Measurements from ENCODE around the gene SMO.
"Not testable (repeated sequence)": the region's sequence is repeated elsewhere in the genome, so short reads cannot be mapped to it uniquely, and the experiment has no call there.

The SMO gene

GRCh38 chr7:129169686-129170440, 18.6 kb upstream of the SMO start:
- peak; percentile 84 for DNase-seq (ENCODE audit: low read depth)
- no peak for TF ChIP-seq CTCF (IDR thresholded peaks at IDR 0.05; ENCODE audit: insufficient read depth, low read depth, low read length, missing control alignments)
- H3K4me3 ChIP-seq (ENCODE audit: low read depth, low read length): peak overlapping the region; percentile 39

GRCh38 chr7:129170441-129171021, 17.9 kb upstream of the SMO start:
- TF ChIP-seq CTCF (IDR thresholded peaks at IDR 0.05; ENCODE audit: insufficient read depth, low read depth, low read length, missing control alignments): no peak
- H3K4me3 ChIP-seq (ENCODE audit: low read depth, low read length): no peak overlapping the region
- DNase-seq (ENCODE audit: low read depth): no peak

GRCh38 chr7:129173861-129174260, 14.6 kb upstream of the SMO start:
- H3K4me3 ChIP-seq (ENCODE audit: low read depth, low read length): not testable (repeated sequence)

DNA sequence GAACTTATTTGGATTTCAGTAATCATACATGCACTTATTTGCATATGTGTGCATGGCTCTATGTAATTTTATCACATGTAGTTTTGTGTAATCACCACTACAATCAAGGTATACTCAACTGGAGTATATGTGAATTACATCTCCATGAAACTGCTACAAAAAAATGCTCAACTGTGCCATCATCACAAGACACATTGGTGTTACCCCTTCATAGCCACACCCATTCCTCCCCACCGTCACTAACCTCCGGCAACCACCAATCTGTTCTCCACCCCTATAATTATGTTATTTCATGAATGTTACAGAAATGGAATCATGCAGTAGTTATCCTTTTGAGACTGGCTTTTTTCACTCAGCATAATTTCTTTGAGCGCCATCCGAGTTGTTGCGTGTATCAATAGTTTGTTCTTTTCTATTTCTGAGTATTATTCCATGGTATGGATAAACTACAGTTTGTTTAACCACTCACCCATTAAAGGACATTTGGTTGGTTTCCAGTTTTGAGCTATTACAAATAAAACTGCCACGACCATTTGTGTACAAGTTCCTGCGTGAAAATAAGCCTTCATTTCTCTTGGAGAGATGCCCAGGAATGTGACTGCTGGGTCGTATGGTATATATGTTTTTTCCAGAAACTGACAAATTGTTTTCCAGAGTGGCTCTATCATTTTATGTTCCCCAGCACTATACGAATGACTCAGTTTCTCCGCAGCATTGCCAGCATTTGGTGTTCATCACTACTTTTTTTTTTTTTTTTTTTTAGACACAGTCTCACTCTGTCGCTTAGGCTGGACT, 11.3 kb upstream of the SMO start:
- no peak for DNase-seq (ENCODE audit: low read depth)
- TF ChIP-seq CTCF (IDR thresholded peaks at IDR 0.05; ENCODE audit: insufficient read depth, low read depth, low read length, missing control alignments): no peak

More at GRCh38 chr7:129173861-129174260, 14.6 kb upstream of the SMO start:
- DNase-seq (ENCODE audit: low read depth): not testable (repeated sequence)

GRCh38 chr7:129184981-129185670, 3.3 kb upstream of the SMO start:
- no peak overlapping the region for H3K4me3 ChIP-seq (ENCODE audit: low read depth, low read length)
- TF ChIP-seq CTCF (IDR thresholded peaks at IDR 0.05; ENCODE audit: insufficient read depth, low read depth, low read length, missing control alignments): no peak
- DNase-seq (ENCODE audit: low read depth): no peak

More for the DNA sequence above, 11.3 kb upstream of the SMO start:
- no peak overlapping the region for H3K4me3 ChIP-seq (ENCODE audit: low read depth, low read length)

DNA sequence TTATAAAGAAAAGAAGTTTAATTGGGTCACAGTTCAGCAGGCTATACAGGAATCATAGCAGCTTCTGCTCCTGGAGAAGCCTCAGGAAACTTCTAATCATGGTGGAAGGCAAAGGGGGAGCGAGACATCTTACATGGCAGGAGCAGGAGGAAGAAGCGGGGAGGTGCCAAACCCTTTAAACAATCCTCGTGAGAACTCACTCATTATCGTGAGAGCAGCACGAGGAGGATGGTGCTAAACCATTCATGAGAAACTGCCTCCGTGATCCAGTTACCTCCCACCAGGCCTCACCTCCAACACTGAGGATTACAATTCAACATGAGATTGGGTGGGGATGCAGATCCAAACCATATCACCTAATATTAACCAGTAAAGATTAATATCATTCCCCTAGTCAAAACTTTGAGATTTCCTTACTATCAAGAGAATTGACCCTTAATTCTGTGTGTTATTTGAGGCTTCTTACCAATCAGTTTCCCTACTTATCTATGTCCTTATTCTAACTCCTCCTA, 1.6 kb upstream of the SMO start:
- DNase-seq (ENCODE audit: low read depth): no peak
- H3K4me3 ChIP-seq (ENCODE audit: low read depth, low read length): no peak overlapping the region
- TF ChIP-seq CTCF (IDR thresholded peaks at IDR 0.05; ENCODE audit: insufficient read depth, low read depth, low read length, missing control alignments): no peak
